H1 (cell line): ENCODE measurements around the gene KNDC1. TPM values are rescaled to one million over a fixed set of nuclear protein-coding genes. Genes with fewer than 3 reads are reported as not detected.

Experiments used
- CTCF ChIA-PET: fragments of 300-600 bp; sonication (Branson Sonifier 250); formaldehyde crosslinking; loops from one replicate; lab custom pipeline; 2021; ENCODE audit not compliant: partially characterized antibody; lab: Charles Lee
- POLR2A ChIA-PET: fragments of 300-600 bp; sonication (Branson Sonifier 250); formaldehyde crosslinking; loops from one replicate; lab custom pipeline; 2021; ENCODE audit warnings: inconsistent platforms; ENCODE audit not compliant: partially characterized antibody; lab: Charles Lee
- DNase-seq, 2 experiments: peaks; one replicate each; pipeline versions ENCODE4 v3.0.0 to v3.0.0-alpha.2; 2010 to 2022; ENCODE audit warnings: low spot score in 2 of 2, low read depth in 1 of 2, mixed read lengths in 1 of 2
- FAIRE-seq: peaks from 2 replicates; lab custom pipeline; 2011; peaks lifted over from hg19 to GRCh38; lab: Jason Lieb, UNC
- H2AFZ ChIP-seq: 2 replicates; pipeline ENCODE4 v1.8.1; 2012; ENCODE audit warnings: low read length, inconsistent platforms
- H2AK5ac ChIP-seq: 2 replicates; pipeline ENCODE4 v1.6.1; 2013; ENCODE audit warnings: low read depth, low read length
- H2BK120ac ChIP-seq: replicated peaks from 2 replicates; pipeline ENCODE3; 2013; ENCODE audit warnings: low read depth, low read length, inconsistent platforms
- H2BK12ac ChIP-seq: 2 replicates; pipeline ENCODE4 v1.6.1; 2013; ENCODE audit warnings: low read depth, low read length
- H2BK15ac ChIP-seq: 2 replicates; pipeline ENCODE4 v1.6.1; 2013; ENCODE audit warnings: low read length
- H2BK20ac ChIP-seq: 2 replicates; pipeline ENCODE4 v1.6.1; 2013; ENCODE audit warnings: low read length
- H2BK5ac ChIP-seq: 2 replicates; pipeline ENCODE4 v1.6.1; 2013; ENCODE audit warnings: low read depth, low read length
- H3K14ac ChIP-seq: 2 replicates; pipeline ENCODE4 v1.6.1; 2013; ENCODE audit warnings: inconsistent platforms; ENCODE audit not compliant: insufficient read length
- H3K18ac ChIP-seq: 2 replicates; pipeline ENCODE4 v1.6.1; 2013; ENCODE audit warnings: low read length; ENCODE audit errors: extremely low read depth
- H3K23ac ChIP-seq: 2 replicates; pipeline ENCODE4 v1.6.1; 2013; ENCODE audit warnings: inconsistent platforms; ENCODE audit not compliant: insufficient read length
- H3K23me2 ChIP-seq: 2 replicates; pipeline ENCODE4 v1.6.1; 2013; ENCODE audit warnings: low read depth, low read length
- H3K27ac ChIP-seq: 2 replicates; pipeline ENCODE4 v1.6.1; 2011; ENCODE audit warnings: low read depth, low read length, inconsistent platforms
- H3K27me3 ChIP-seq, 4 experiments: replicated peaks in 1 of 4; 1 replicate in 1 of 4; 2 replicates in 3 of 4; pipeline versions ENCODE4 v1.6.1 to v1.8.1; 2011 to 2013; ENCODE audit warnings: low read length in 3 of 4, mild to moderate bottlenecking in 3 of 4, inconsistent platforms in 2 of 4, mixed read lengths in 2 of 4, moderate library complexity in 1 of 4; ENCODE audit not compliant: control insufficient read depth in 3 of 4, insufficient read depth in 3 of 4; ENCODE audit errors: extremely low read depth in 1 of 4
- H3K36me3 ChIP-seq, 4 experiments: 2 replicates each; pipeline versions ENCODE4 v1.6.1 to v1.8.1; 2011 to 2013; ENCODE audit warnings: mild to moderate bottlenecking in 4 of 4, low read length in 3 of 4, moderate library complexity in 2 of 4, control low read depth in 1 of 4, inconsistent platforms in 1 of 4; ENCODE audit not compliant: insufficient read depth in 4 of 4, control insufficient read depth in 2 of 4
- H3K4ac ChIP-seq: replicated peaks from 2 replicates; pipeline ENCODE3; 2013; ENCODE audit warnings: low read length, low read depth, mixed read lengths, inconsistent platforms; ENCODE audit not compliant: insufficient read length
- H3K4me1 ChIP-seq, 4 experiments: replicated peaks in 1 of 4; 1 replicate in 1 of 4; 2 replicates in 3 of 4; pipeline versions ENCODE4 v1.6.1 to v1.8.1; 2011 to 2013; ENCODE audit warnings: low read length in 3 of 4, inconsistent platforms in 2 of 4, mixed read lengths in 1 of 4; ENCODE audit not compliant: insufficient read depth in 4 of 4, control insufficient read depth in 3 of 4
- H3K4me2 ChIP-seq, 2 experiments: 2 replicates each; pipeline versions ENCODE4 v1.6.1 to v1.8.1; 2011 to 2013; ENCODE audit warnings: low read depth in 2 of 2, low read length in 2 of 2, control low read depth in 1 of 2, inconsistent platforms in 1 of 2, mild to moderate bottlenecking in 1 of 2; ENCODE audit not compliant: insufficient read depth in 1 of 2
- H3K4me3 ChIP-seq, 4 experiments: fragments of 200-600, 300-600 bp in 1 of 4; sonication (generic), shearing (Covaris generic), sonication (Bioruptor Twin) in 1 of 4; 2 replicates each; pipeline versions ENCODE4 v1.5.1 to v1.8.1; 2011 to 2016; ENCODE audit warnings: low read length in 4 of 4, low read depth in 3 of 4, control low read depth in 2 of 4, inconsistent platforms in 2 of 4, mild to moderate bottlenecking in 2 of 4, mixed read lengths in 1 of 4, moderate library complexity in 1 of 4; ENCODE audit not compliant: insufficient read depth in 2 of 4; ENCODE audit errors: extremely low read depth in 1 of 4
- H3K56ac ChIP-seq: replicated peaks from 2 replicates; pipeline ENCODE3; 2013; ENCODE audit warnings: low read depth, mild to moderate bottlenecking, mixed read lengths, low read length, inconsistent platforms; ENCODE audit not compliant: insufficient read length
- H3K79me1 ChIP-seq: 2 replicates; pipeline ENCODE4 v1.6.1; 2013; ENCODE audit warnings: low read depth, low read length, control low read depth
- H3K79me2 ChIP-seq, 2 experiments: 2 replicates each; pipeline versions ENCODE4 v1.6.1 to v1.8.1; 2012 to 2013; ENCODE audit warnings: low read length in 2 of 2, mild to moderate bottlenecking in 2 of 2, inconsistent platforms in 1 of 2; ENCODE audit not compliant: insufficient read depth in 2 of 2, control insufficient read depth in 1 of 2
- H3K9ac ChIP-seq, 4 experiments: replicated peaks in 1 of 4; 1 replicate in 1 of 4; 2 replicates in 3 of 4; pipeline versions ENCODE4 v1.6.1 to v1.8.1; 2011 to 2013; ENCODE audit warnings: low read depth in 3 of 4, low read length in 3 of 4, control low read depth in 2 of 4, mild to moderate bottlenecking in 2 of 4, moderate library complexity in 2 of 4, inconsistent platforms in 1 of 4; ENCODE audit errors: extremely low read depth in 1 of 4
- H3K9me3 ChIP-seq, 2 experiments: 2 replicates each; pipeline versions ENCODE4 v1.6.1 to v1.8.1; 2012 to 2013; ENCODE audit warnings: mild to moderate bottlenecking in 2 of 2, moderate library complexity in 2 of 2, control low read depth in 1 of 2, inconsistent platforms in 1 of 2, low read depth in 1 of 2, low read length in 1 of 2, mixed read lengths in 1 of 2; ENCODE audit not compliant: insufficient read depth in 2 of 2
- H4K20me1 ChIP-seq, 2 experiments: replicated peaks in 1 of 2; 2 replicates each; pipeline versions ENCODE3 to v1.8.1; 2011 to 2013; ENCODE audit warnings: inconsistent platforms in 2 of 2, low read length in 2 of 2, mild to moderate bottlenecking in 1 of 2; ENCODE audit not compliant: insufficient read depth in 2 of 2, control insufficient read depth in 1 of 2
- H4K5ac ChIP-seq: 2 replicates; pipeline ENCODE4 v1.6.1; 2013; ENCODE audit warnings: low read length, low read depth, mixed read lengths, inconsistent platforms; ENCODE audit not compliant: insufficient read length
- H4K8ac ChIP-seq: 2 replicates; pipeline ENCODE4 v1.8.0; 2013; ENCODE audit warnings: mild to moderate bottlenecking, moderate library complexity, low read length, inconsistent platforms; ENCODE audit not compliant: insufficient read depth; ENCODE audit errors: extremely low read depth
- H4K91ac ChIP-seq: replicated peaks from 2 replicates; pipeline ENCODE3; 2013; ENCODE audit warnings: low read length, mixed read lengths, inconsistent platforms; ENCODE audit not compliant: insufficient read length
- BRCA1 ChIP-seq: IDR thresholded peaks from 2 replicates; pipeline ENCODE4 v1.6.1; 2012; ENCODE audit warnings: low read depth, low read length, improper control_type of control experiment
- EZH2 ChIP-seq: fragments of 200-600 bp; sonication (generic); IDR thresholded peaks from 2 replicates; pipeline ENCODE4 v1.7.1; 2012; ENCODE audit warnings: low read depth, mild to moderate bottlenecking, moderate library complexity, low read length, inconsistent platforms; ENCODE audit not compliant: severe bottlenecking
- SUZ12 ChIP-seq: fragments of 200-600 bp; sonication (generic); IDR thresholded peaks from 2 replicates; pipeline ENCODE4 v1.6.1; 2012; ENCODE audit warnings: mild to moderate bottlenecking, inconsistent platforms, low read length, moderate library complexity, mixed read lengths
- WGBS, 2 experiments: shearing (Covaris generic) in 1 of 2; methylation state at CpG; one replicate each; pipeline versions ENCODE4 v1.1.6 to v1.1.7; 2013 to 2015; ENCODE audit warnings: low lambda C conversion rate in 2 of 2, mixed read lengths in 2 of 2, inconsistent platforms in 1 of 2, low coverage in 1 of 2, missing lambda C conversion rate in 1 of 2; ENCODE audit not compliant: insufficient replicate concordance in 2 of 2, insufficient coverage in 1 of 2, insufficient read length in 1 of 2; ENCODE audit errors: extremely low coverage in 1 of 2, missing lambda C conversion rate in 1 of 2; 5-methylcytosine and 5-hydroxymethylcytosine counted together
- polyA plus RNA-seq, 7 experiments: library from polyadenylated mRNA; depleted of rRNA in 3 of 7; stranded (reverse) in 5 of 7; unstranded in 2 of 7; fragments of >200 nt in 5 of 7; fragments of 200-250 nt in 2 of 7; gene quantifications; 1 replicate in 5 of 7; 2 replicates in 1 of 7; 4 replicates in 1 of 7; pipeline versions ENCODE4 v1.2.1 to v1.2.3, GENCODE V29; 2011 to 2013; ENCODE audit warnings: missing spikeins in 2 of 7, mixed read lengths in 2 of 7
- total RNA-seq: library from RNA; stranded (reverse); fragmentation: NEBNext Ultra II Directional; extraction: Animal tissue kit (Norgen Biotek cat#: 25700); gene quantifications from 2 replicates; pipeline ENCODE4 v1.2.1, GENCODE V29; 2021
- TF ChIP-seq, protein P1 (sequence below): IDR thresholded peaks from 2 replicates; pipeline ENCODE4 v1.6.1; 2012; ENCODE audit warnings: inconsistent platforms
- TF ChIP-seq, protein P2 (sequence below): IDR thresholded peaks from 2 replicates; pipeline ENCODE4 v1.6.1; 2012; ENCODE audit warnings: inconsistent platforms

The KNDC1 gene
- total and polyA plus RNA-seq, 2 of the 8 experiments (the other 6 are each of a cell fraction or from before 2014, with no cell fraction given): 7.5 to 16.7 TPM

DNA sequence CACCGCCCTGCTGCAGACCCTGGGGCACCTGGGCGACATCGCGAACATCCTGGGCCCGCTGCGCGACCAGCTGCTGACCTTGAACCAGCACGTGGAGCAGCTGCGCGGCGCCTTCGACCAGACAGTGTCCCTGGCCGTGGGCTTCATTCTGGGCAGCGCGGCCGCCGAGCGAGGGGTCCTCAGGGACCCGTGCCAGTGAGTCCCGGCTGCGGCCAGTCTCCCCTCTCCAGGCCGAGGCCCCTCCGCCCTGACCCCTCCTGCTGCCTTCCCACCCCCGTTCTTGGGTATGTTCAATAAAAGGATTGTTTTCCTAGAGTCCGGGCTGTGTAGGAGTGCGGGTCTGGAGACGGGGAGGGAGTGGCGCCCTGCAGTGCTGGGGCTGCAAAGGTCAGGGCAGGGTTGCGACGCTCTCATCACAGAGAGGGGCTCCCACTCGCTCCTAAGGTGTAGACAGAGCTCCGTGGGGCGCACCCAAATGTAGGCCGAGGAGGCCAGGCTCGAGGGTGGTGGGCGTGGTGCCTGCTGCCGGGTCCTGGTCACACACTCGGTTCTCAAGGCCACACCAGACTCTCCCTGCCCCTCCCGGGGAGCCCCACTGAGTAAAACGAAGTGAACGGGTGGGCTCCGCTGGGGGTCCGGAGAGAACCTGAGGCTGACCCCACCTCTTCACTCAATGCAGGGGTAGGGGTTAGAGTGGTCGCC is 71.4 kb downstream of the KNDC1 start:
- Histone ChIP-seq H3K9me3 (peaks cover 0 to 8% of the 10 kb centered on the region in 2 experiments; a peak in 1 of 4 replicates), H3K4ac (peak overlapping the region; percentile 54), H4K20me1 (no peaks in the 10 kb centered on the region), H2BK20ac (no peak overlapping the region; the same call in 1 of the 2 replicates), H3K27me3 (peaks cover 29 to 47% (median 44%) of the 10 kb centered on the region in 4 experiments), H3K23me2 (peaks cover 10% of the 10 kb centered on the region; the same call in 1 of the 2 replicates), H3K23ac (no peak overlapping the region), H3K56ac (no peak overlapping the region), H3K36me3 (peaks cover 0 to 7% (median 3%) of the 10 kb centered on the region in 4 experiments; a peak in 3 of 8 replicates), H2BK12ac (peak overlapping the region; percentile 87; the same call in 1 of the 2 replicates), H2BK5ac (peak overlapping the region; percentile 87; the same call in 1 of the 2 replicates), H3K79me1 (no peaks in the 10 kb centered on the region; the same call in 1 of the 2 replicates), H3K27ac (no peak overlapping the region), H3K79me2 (no peaks in the 10 kb centered on the region), H2AFZ (no peak overlapping the region), H3K18ac (peak overlapping the region; percentile 97), H4K8ac (no peak overlapping the region; the same call in 1 of the 2 replicates), H3K14ac (no peak overlapping the region), H2AK5ac (peak overlapping the region; percentile 75; the same call in 1 of the 2 replicates), H3K4me1 (peaks cover 0 to 31% (median 15%) of the 10 kb centered on the region in 4 experiments; a peak in 6 of 7 replicates), H2BK15ac (peak overlapping the region; percentile 29; the same call in 1 of the 2 replicates)
- DNase-seq: no peak
- WGBS, 2 experiments: 74% methylated on average over 32 of the region's 44 CpGs; no CpG with 5 or more reads in 1 of the 2 experiments
- TF ChIP-seq, protein P1, sequence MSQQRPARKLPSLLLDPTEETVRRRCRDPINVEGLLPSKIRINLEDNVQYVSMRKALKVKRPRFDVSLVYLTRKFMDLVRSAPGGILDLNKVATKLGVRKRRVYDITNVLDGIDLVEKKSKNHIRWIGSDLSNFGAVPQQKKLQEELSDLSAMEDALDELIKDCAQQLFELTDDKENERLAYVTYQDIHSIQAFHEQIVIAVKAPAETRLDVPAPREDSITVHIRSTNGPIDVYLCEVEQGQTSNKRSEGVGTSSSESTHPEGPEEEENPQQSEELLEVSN: peak; percentile 95
- peak; percentile 65 for TF ChIP-seq EZH2
- TF ChIP-seq SUZ12: peak; percentile 47; the same call in 1 of the 2 replicates
- TF ChIP-seq, protein P2, sequence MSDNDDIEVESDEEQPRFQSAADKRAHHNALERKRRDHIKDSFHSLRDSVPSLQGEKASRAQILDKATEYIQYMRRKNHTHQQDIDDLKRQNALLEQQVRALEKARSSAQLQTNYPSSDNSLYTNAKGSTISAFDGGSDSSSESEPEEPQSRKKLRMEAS: peak; percentile 97
- no peak for TF ChIP-seq BRCA1
- TF ChIP-seq, all 59 proteins: peak for 4
- Histone ChIP-seq H2BK120ac (peak overlapping the region; percentile 47), H3K9ac (no peak overlapping the region), H4K91ac (peak overlapping the region; percentile 72), H3K4me3 (peak overlapping the region in 2 of 4 experiments; percentile 54 to 63; a peak in 4 of 8 replicates), H3K4me2 (peak overlapping the region; percentile 69 to 91), H4K5ac (peak overlapping the region; percentile 7)
- ChIA-PET CTCF (interaction anchor here (0.8 to 1.3 kb wide), 4 partner anchors 15 to 764 kb away, joined by 3 to 4 read pairs (median 3); no protein-coding TSS in a partner anchor), POLR2A (interaction anchor here (0.9 to 1.4 kb wide), 4 partner anchors 12 to 71 kb away, joined by 3 to 5 read pairs (median 4); no protein-coding TSS in a partner anchor)
- FAIRE-seq: no peak
